A673 (cell line): ENCODE results near the gene MGAT5B. TPM values are rescaled to one million over a fixed set of nuclear protein-coding genes. Genes with fewer than 3 reads are reported as not detected.

Experiments
- BruUV-seq: library from RNA; stranded (reverse); fragments of 400-500 nt; replicated peaks from 2 replicates; lab custom pipeline; 2021; lab: Mats Ljungman, UMichigan
- CTCF ChIA-PET: fragments of 300-600 bp; sonication (Branson Sonifier 250); formaldehyde crosslinking; loops from one replicate; lab custom pipeline; 2022; ENCODE audit warnings: antibody characterized with exemption; lab: Charles Lee
- POLR2A ChIA-PET: fragments of 300-600 bp; sonication (Branson Sonifier 250); formaldehyde crosslinking; loops from one replicate; lab custom pipeline; 2022; ENCODE audit warnings: antibody characterized with exemption; ENCODE audit not compliant: low non-redundant PET; lab: Charles Lee
- DNase-seq: peaks from one replicate; pipeline ENCODE4 v3.0.0-alpha.2; 2015; ENCODE audit warnings: low spot score
- H3K27ac ChIP-seq: fragments of 200-600 bp; sonication (generic); 2 replicates; pipeline ENCODE4 v1.5.1; 2016; ENCODE audit warnings: mixed run types, low read depth, mild to moderate bottlenecking, mixed read lengths, antibody characterized with exemption, low read length; ENCODE audit not compliant: poor library complexity, severe bottlenecking
- H3K27me3 ChIP-seq: fragments of 200-600 bp; sonication (generic); replicated peaks from 2 replicates; pipeline ENCODE4 v1.6.1; 2017; ENCODE audit warnings: mixed run types, low read depth, mild to moderate bottlenecking, mixed read lengths, antibody characterized with exemption, low read length; ENCODE audit not compliant: insufficient read depth, poor library complexity
- H3K36me3 ChIP-seq: fragments of 200-600 bp; sonication (generic); 2 replicates; pipeline ENCODE4 v1.6.1; 2016; ENCODE audit warnings: mixed run types, mild to moderate bottlenecking, mixed read lengths, antibody characterized with exemption, low read length; ENCODE audit not compliant: insufficient read depth, poor library complexity, severe bottlenecking
- H3K4me1 ChIP-seq: fragments of 200-600 bp; sonication (generic); 2 replicates; pipeline ENCODE4 v1.6.1; 2017; ENCODE audit warnings: mixed run types, mild to moderate bottlenecking, mixed read lengths, antibody characterized with exemption, low read length; ENCODE audit not compliant: insufficient read depth, poor library complexity, severe bottlenecking
- H3K4me3 ChIP-seq: fragments of 200-600 bp; sonication (generic); 2 replicates; pipeline ENCODE4 v1.5.1; 2016; ENCODE audit warnings: low read depth, mixed run types, mild to moderate bottlenecking, mixed read lengths, low read length; ENCODE audit not compliant: poor library complexity, severe bottlenecking
- H3K9me3 ChIP-seq: fragments of 200-600 bp; sonication (generic); 2 replicates; pipeline ENCODE4 v1.6.1; 2016; ENCODE audit warnings: mixed run types, low read depth, mild to moderate bottlenecking, mixed read lengths, antibody characterized with exemption, low read length; ENCODE audit not compliant: poor library complexity, severe bottlenecking
- CTCF ChIP-seq: fragments of 300-800, 200-600 bp; sonication (generic); conservative IDR thresholded peaks from 2 replicates; pipeline ENCODE4 v1.5.1; 2017; ENCODE audit warnings: low read depth, mild to moderate bottlenecking, antibody characterized with exemption, low read length, moderate library complexity, mixed read lengths
- EZH2 ChIP-seq: fragments of 200-600 bp; sonication (generic); IDR thresholded peaks from 2 replicates; pipeline ENCODE4 v1.6.1; 2017; ENCODE audit warnings: borderline replicate concordance, low read depth, mild to moderate bottlenecking, mixed read lengths, antibody characterized with exemption, low read length; ENCODE audit not compliant: poor library complexity, severe bottlenecking
- intact Hi-C: fragments of 100-400 bp; cut with micrococcal nuclease; formaldehyde crosslinking; loops from one replicate; pipeline ENCODE4 v1.10.0; 2022; ENCODE audit not compliant: unreplicated experiment
- total RNA-seq: library from RNA; stranded (reverse); gene quantifications from 2 replicates; pipeline ENCODE4 v1.2.3, GENCODE V29; 2021

MGAT5B gene
- total RNA-seq, 1 experiment from 2014 or later = 1.1 TPM

- Histone ChIP-seq H3K27ac (no peak overlapping the region), H3K4me3 (no peak overlapping the region), H3K9me3 (no peaks in the 10 kb centered on the region), H3K27me3 (no peaks in the 10 kb centered on the region), H3K4me1 (no peaks in the 10 kb centered on the region), H3K36me3 (no peaks in the 10 kb centered on the region)
- no peak for TF ChIP-seq EZH2
- TF ChIP-seq CTCF = no peak
- no peak for DNase-seq
- ChIA-PET CTCF (no interaction called here), POLR2A (no interaction called here)
- no TSS peak for BruUV-seq
- intact Hi-C loops = no loop called here
Observed at GRCh38 chr17:76981545-76982295, 113.5 kb downstream of the MGAT5B start.

GRCh38 chr17:76982408-76983074 lies 114.3 kb downstream of the MGAT5B start:
- intact Hi-C loops = no loop called here
- CTCF ChIA-PET = no interaction called here
- H3K36me3 ChIP-seq = no peaks in the 10 kb centered on the region
- H3K4me3 ChIP-seq = no peak overlapping the region
- TF ChIP-seq EZH2 (no peak), CTCF (no peak)
- no peak overlapping the region for H3K27ac ChIP-seq
- H3K9me3 ChIP-seq = no peaks in the 10 kb centered on the region
- BruUV-seq = no TSS peak
- no peaks in the 10 kb centered on the region for H3K27me3 ChIP-seq
- POLR2A ChIA-PET = no interaction called here
- no peak for DNase-seq
- no peaks in the 10 kb centered on the region for H3K4me1 ChIP-seq

- H3K27ac ChIP-seq = no peak overlapping the region
- DNase-seq = no peak
- no TSS peak for BruUV-seq
- CTCF ChIA-PET = no interaction called here
- H3K36me3 ChIP-seq = no peaks in the 10 kb centered on the region
- TF ChIP-seq EZH2 (no peak), CTCF (no peak)
- intact Hi-C loops = no loop called here
- no peaks in the 10 kb centered on the region for H3K27me3 ChIP-seq
- POLR2A ChIA-PET = no interaction called here
- H3K4me3 ChIP-seq = no peak overlapping the region
- H3K4me1 ChIP-seq = no peaks in the 10 kb centered on the region
- H3K9me3 ChIP-seq = no peaks in the 10 kb centered on the region
Observed at GRCh38 chr17:76983075-76983775, 115.0 kb downstream of the MGAT5B start.
